GM18502 (cell line): ENCODE data around the gene IGSF9B.

Experiments
- ATAC-seq: cut with Tn5 transposase; IDR thresholded peaks from one replicate; pipeline ENCODE4 v1.9.1; 2021; ENCODE audit warnings: mild to moderate bottlenecking; ENCODE audit not compliant: unreplicated experiment, poor library complexity

Gene IGSF9B

GRCh38 chr11:133924661-133925060 lies 32.1 kb downstream of the IGSF9B start:
- ATAC-seq = no peak

DNA sequence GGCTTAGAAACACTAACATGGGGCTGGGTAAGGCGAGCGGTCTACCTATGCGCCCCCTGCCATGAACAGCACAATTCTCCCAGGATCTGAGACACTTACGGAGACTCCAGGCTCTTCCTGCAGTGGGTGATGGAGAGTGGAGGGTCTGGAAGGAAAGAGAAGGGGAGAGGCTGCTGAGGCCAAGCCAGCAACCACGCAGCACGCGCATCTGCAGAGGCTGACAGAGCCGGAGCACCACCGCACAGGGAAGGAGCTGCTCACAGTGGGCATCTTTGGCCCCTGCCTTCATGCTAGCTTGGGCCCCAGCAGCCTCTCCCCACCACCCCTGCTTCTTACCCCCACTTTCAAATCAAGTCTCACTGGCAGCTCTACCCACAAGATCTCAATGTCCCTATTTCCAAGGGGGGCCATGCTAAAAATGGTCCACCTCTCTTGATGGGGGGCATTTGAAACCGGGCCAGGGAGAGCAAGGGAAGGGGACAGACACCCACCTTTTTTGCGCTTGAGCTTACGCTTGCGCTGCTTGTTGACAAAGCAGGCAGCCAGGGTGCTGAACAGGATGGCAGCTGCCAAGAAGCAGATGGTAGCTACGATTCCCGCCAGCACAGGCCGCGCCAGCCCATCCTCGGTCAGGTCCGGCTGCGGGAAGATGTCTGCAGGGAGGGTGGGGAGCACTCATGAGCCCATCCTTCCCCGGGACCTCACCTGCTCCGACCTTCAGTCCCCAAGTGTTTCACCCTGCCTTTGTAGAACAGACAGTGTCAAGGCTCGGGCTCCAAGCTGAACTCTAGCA lies 34.5 kb downstream of the IGSF9B start:
- ATAC-seq = no peak

DNA sequence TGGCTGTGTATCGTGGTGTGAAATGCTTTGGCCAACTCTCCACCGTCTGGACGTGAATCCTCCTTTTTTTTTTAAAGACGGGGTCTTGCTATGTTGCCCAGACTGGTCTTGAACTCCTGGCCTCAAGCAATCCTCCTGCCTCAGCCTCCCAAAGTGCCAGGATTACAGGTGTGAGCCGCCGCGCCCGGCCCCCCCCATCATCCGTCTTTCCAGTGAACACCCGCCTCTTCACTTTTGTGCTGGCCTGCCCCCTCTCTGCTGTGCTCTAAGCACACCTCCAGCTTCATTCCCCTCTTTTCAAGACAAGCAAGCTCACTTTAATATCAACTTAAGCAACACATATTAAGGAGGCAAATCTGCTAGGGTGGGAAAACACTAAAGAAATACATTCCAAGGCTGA lies 35.3 kb downstream of the IGSF9B start:
- ATAC-seq = no peak

DNA sequence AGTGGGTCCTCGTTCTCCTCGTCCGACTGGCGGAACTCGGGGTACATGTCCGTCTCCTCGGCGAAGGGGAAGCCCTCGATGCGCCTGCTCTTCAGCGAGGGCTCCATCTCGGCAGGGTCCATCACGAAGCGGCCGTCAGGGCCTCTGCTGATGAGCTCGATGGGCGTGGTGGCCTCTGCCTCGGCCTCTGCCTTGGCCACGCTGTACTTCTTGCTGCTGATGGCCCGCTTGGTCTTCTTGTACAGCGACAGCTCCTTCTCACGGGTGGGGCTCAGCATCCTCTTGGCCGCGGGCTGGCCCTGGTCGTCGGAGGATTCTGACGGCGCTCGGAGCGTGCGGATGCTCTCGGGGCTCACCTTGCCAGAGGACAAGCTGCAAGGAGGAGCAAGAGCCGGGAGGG lies 35.7 kb downstream of the IGSF9B start:
- no peak for ATAC-seq

DNA sequence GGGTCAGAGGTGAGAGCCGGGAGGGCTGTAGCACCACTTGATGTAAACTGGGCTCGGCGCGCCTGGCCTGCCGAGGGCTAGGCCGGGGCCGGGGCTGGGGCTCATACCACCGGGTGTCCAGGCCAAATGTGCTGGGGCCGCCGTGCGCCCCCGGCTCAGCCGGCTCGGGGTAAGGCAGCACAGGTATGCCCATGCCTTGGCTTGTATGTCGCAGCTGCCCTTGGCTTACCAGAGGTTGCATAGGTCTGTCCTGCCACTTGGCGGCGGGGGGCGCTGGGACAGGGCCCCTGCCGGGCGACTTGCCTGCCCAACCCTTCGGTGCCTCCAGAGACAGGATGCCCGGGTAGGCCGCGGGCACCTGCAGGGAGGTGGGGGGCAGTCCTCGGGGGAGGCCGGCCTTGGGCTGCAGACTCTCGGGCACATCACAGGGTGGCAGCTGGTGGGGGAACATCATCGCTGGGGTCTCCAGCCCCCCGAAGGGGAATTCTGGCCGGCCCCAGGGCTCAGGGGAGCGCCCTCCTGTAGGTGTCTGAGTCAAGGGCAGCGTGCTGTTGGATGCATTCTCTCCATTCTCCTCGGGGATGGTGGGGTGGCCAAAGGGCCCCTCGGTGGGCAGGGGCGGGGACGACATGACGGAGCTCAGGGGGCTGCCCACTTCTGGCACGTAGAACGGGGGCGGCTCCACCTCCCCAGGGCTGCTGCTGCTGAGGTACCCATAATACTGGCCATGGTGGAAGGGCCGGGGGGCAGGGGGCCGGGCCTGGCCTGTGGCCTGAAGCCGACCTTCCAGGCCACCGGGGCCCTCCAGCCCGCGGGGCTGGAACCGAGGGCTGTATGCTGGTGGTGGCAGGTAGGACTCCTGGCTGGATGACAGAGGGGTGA lies 36.4 kb downstream of the IGSF9B start:
- ATAC-seq = no peak

DNA sequence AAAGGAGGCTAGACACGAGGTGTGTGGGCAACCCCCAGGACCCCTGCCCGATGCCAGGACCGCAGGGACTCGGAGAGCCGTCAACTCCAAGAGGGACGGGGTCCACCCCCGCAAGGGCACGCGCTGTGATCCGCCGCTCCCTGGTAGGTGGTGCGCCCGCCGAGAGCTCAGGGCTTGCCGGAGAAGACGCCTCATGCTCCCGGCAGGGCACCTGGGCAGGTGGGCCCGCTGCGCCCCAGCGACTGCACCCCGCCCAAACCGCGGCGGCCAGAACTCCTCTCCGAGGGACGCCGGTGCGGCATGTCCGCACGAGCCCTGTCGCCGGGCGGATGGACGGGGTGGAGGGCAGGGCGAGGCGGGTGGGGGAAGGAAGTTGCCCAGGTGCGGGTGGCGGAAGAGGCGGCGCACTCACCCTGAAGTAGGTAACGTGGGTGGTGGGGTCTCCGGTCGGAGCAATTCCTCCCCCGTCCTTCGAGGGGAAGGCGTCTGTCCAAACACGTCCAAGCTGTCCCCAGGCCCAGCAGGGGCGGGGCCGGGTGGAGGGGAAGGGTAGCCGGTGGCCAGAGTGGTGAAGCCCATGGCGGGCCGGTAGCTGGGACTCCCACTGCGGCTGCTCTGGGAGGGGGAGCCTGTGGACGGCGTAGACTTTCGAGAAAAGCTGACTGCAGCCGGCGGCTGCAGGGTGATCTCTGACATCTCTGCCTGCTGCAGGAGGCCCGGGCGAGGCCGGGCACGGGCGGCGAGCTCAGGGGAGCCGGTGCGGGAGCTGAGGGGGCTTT lies 37.2 kb downstream of the IGSF9B start:
- no peak for ATAC-seq

GRCh38 chr11:133918608-133919260 lies 38.0 kb downstream of the IGSF9B start:
- no peak for ATAC-seq

- ATAC-seq = no peak
Observed at GRCh38 chr11:133917921-133918607, 38.7 kb downstream of the IGSF9B start.

- ATAC-seq = no peak
Observed at GRCh38 chr11:133916784-133917440, 39.9 kb downstream of the IGSF9B start.

DNA sequence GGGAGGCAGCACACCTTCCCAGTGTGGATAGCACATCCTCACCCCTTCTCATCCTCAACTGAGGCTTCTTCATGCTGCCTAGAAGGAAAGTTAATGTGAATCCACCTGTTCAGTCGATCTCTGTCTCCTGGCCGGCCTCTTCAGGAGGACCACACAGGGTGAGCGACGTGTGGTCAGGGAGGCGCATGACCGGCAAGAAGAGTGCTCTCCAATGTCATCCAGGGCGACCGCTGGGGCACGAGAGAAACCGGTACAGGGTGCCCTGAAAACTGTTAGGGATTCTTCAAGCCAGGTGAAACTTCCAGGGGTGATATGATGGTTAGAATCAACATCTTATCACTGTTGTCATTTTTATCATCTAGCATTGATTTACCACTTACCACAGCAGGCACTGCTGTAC lies 43.0 kb downstream of the IGSF9B start:
- ATAC-seq = no peak

DNA sequence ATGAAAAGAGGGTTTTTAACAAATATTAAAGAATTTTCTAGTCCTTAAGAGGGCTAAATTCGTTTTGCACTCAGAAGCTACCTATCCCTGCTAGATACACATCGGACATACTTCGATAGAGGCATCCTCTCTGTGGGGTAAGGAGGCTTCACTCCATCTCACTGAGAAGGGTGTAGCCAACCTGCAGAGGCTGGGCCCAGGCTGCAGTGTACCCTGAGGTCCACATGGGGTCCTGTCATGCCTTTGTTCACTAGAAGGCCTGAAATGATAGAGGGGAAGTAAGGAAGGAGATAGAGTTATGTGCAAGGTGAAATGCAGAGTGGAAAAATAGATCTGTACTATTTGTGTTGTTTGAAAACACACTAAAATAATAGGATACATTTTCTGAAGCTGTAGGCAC lies 45.6 kb downstream of the IGSF9B start:
- peak; percentile 69 for ATAC-seq

- ATAC-seq = no peak
Observed at GRCh38 chr11:133910101-133910500, 46.7 kb downstream of the IGSF9B start.

- ATAC-seq = no peak
Observed at GRCh38 chr11:133908827-133909226, 47.9 kb downstream of the IGSF9B start.

DNA sequence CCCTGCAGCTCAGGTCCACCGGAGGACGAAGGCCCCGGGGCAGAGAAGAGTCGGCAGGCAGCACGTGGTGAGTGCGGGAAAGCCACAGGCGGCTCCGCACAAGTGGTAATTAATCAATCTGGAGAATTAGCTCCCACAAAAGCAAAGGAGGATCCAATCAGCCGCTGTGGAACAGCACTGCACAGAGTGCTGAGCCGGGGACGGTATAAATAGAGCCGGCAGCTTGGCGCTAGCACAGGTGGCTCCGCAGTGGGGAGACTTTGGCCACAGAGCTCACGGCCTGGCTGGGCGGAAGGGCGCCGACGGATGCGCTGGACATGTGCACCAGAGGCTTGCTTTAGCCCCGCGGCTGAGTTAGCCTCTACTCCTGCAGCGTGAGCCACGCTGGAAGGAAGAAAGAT lies 48.9 kb downstream of the IGSF9B start:
- no peak for ATAC-seq

DNA sequence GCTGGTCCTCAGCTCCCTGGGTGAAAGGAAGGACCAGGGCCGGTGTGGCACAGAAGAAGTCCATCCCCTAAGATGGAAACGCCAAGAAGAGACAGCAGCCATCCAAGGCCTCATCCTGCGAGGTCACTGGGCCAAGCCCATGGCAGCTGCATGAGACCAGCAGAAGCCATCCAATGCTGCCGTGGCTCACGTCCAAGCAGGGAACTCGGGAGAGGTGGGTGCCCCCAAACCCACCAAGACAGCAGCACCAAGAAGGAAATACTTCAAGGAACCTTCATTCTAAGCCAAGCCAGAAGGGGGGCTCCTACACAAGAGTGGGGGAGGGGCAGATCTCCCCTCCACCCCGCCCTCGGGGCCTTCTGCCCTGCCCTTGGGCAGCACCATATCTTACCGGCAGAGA lies 49.6 kb downstream of the IGSF9B start:
- no peak for ATAC-seq

DNA sequence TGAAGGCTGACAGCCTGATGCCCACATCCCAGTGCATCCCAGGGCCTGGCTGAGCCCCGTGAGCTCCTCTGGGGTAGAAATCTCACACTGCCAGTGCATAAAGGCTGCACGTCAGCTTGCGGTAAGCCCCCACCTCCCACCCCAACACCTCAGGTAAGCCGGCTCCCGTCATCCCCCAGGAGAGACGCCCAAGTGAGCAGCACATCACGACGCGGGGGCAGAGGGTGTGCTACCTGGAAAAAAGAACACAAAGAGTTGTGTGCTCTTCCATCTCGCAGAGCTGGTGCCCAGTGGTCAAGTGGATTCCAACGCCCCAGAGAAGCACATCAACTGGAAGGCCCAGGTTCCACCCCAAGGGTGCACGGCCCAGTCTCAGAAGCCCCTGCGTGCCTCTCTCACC lies 50.0 kb downstream of the IGSF9B start:
- ATAC-seq = no peak

DNA sequence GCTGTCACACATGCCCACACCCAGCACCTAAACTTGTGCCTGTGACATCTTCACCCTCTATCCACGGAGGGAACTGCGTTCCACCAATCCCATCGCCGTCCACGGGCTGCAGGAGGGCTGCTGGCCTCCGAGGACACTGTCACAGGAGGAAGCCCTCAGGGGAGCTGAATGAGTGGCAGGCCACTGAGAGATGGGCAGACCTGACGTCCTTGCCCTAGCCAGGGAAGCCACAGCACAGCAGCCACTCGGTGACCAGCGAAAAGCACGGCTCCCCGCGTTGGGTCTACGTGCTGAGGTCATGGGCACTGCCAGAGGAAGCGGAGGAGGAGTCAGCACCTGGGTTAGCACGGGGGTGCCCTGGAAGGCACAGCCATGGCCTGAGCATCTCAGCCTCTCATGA lies 50.5 kb downstream of the IGSF9B start:
- no peak for ATAC-seq

DNA sequence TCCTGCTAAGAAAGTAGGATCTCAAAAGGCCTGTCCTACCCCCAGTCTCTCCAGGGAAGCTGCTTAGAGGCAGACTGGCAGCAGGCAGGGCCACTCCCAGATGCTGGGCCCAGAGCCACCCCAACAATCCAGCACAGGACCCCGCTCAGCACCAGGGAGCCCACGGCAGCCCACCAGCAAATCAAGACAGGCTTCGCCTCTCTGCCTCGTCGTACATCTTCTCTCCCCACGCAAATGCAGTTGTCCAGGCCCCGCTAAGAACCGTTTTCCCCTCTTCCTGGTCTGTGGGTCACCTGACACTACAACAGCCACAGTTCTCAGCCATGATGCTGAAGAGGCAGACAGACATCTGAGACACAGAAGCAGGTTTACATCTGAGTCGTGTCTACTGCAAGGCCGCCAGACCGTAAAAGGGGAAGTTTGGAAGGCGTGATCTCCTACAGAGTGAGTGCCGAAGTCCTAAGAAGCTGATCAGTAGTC lies 51.1 kb downstream of the IGSF9B start:
- ATAC-seq = peak; percentile 69
